Psoas muscle (tissue), 8 donors: Measurements from ENCODE around the gene PHF2. TPM values are rescaled to one million over a fixed set of nuclear protein-coding genes. Genes with fewer than 3 reads are reported as not detected.

Experiments used
- ATAC-seq, 4 donors: fragments of 200-7000 bp; cut with Tn5 transposase; one replicate each; pipeline ENCODE4 v1.9.1; 2020; ENCODE audit warnings: moderate library complexity in 3 of 4, mild to moderate bottlenecking in 2 of 4
- DNase-seq, 2 donors: peaks; one replicate each; pipeline ENCODE4 v3.0.0-alpha.2; 2020
- H3K27ac ChIP-seq: fragments of 200-600 bp; one replicate; pipeline ENCODE4 v1.8.0; 2022
- H3K27me3 ChIP-seq, 3 donors: fragments of 200-600 bp in 1 of 3; one replicate each; pipeline versions ENCODE4 v1.6.1 to v1.8.0; 2013 to 2022; ENCODE audit warnings: low read length in 2 of 3, mild to moderate bottlenecking in 2 of 3, moderate library complexity in 1 of 3; ENCODE audit not compliant: insufficient read depth in 3 of 3
- H3K36me3 ChIP-seq, 2 donors: fragments of 200-600 bp in 1 of 2; one replicate each; pipeline versions ENCODE4 v1.6.1 to v1.8.0; 2013 to 2022; ENCODE audit warnings: low read depth in 1 of 2, mild to moderate bottlenecking in 1 of 2, moderate library complexity in 1 of 2; ENCODE audit not compliant: insufficient read depth in 1 of 2
- H3K4me1 ChIP-seq: fragments of 200-600 bp; one replicate; pipeline ENCODE4 v1.8.0; 2022
- H3K4me3 ChIP-seq: fragments of 200-600 bp; one replicate; pipeline ENCODE4 v1.8.0; 2022; ENCODE audit warnings: mild to moderate bottlenecking
- H3K9me3 ChIP-seq: fragments of 200-600 bp; one replicate; pipeline ENCODE4 v1.8.0; 2022
- CTCF ChIP-seq: fragments of 200-600 bp; IDR thresholded peaks from one replicate; pipeline ENCODE4 v1.8.0; 2022; ENCODE audit warnings: antibody characterized with exemption
- WGBS, 3 donors: extraction: QIAGEN DNeasy Blood & Tissue Kit; methylation state at CpG; one replicate each; pipeline versions ENCODE4 v1.1.6 to v1.1.7; 2013; 5-methylcytosine and 5-hydroxymethylcytosine counted together
- intact Hi-C, 2 donors: fragments of 100-400 bp; cut with DNase I; formaldehyde crosslinking; loops; one replicate each; pipeline versions ENCODE4 v1.11.0 to v1.14.2; 2022
- long read RNA-seq, 2 donors: library from polyadenylated mRNA; unstranded; transcript quantifications; one replicate each; pipeline ENCODE4 v2.0.0, GENCODE V29; 2021
- polyA plus RNA-seq, 3 donors: library from polyadenylated mRNA; stranded (reverse); fragments of 200-250 nt; gene quantifications; one replicate each; pipeline ENCODE4 v1.2.3, GENCODE V29; 2013
- total RNA-seq, 4 donors: library from RNA; stranded (reverse); fragmentation: NEBNext Ultra II Directional in 2 of 4; extraction: Animal tissue kit (Norgen Biotek cat#: 25700) in 2 of 4; gene quantifications; one replicate each; pipeline versions ENCODE4 v1.2.1 to v1.2.4, GENCODE V29; 2021 to 2023
- donor health status: healthy with polysubstance abuse.
- donor health status: DM: no; HTN: no; CAD: no; lungs with moderate emphysema.
- donor health status: Bipolar disorder and iron deficiency.
- donor health status: healthy.
- donor health status: DM: yes; HTN: yes; CAD: no.
- donor health status: DM: no; HTN: no; CAD: no.
- donor health status: DM: no; HTN: no; CAD: no.
- donor health status: DM: yes; HTN: yes; CAD: no.

Gene PHF2
- total RNA-seq (10 to 100 TPM; 19.1 to 26.6 (median 20.1) TPM), polyA plus RNA-seq (10 to 100 TPM in 2 of 3 donors, 1 to 10 TPM in 1; 9.3 to 17.7 (median 13.8) TPM)
- long read RNA-seq, donor 1, partial matches to known transcripts: 15 of 16 reads
- long read RNA-seq, donor 1, other reads (novel, unspliced or antisense): 1 of 16 reads
- long read RNA-seq, donor 2, partial matches to known transcripts: 39 of 47 reads
- long read RNA-seq, donor 2, other reads (novel, unspliced or antisense): 8 of 47 reads

DNA sequence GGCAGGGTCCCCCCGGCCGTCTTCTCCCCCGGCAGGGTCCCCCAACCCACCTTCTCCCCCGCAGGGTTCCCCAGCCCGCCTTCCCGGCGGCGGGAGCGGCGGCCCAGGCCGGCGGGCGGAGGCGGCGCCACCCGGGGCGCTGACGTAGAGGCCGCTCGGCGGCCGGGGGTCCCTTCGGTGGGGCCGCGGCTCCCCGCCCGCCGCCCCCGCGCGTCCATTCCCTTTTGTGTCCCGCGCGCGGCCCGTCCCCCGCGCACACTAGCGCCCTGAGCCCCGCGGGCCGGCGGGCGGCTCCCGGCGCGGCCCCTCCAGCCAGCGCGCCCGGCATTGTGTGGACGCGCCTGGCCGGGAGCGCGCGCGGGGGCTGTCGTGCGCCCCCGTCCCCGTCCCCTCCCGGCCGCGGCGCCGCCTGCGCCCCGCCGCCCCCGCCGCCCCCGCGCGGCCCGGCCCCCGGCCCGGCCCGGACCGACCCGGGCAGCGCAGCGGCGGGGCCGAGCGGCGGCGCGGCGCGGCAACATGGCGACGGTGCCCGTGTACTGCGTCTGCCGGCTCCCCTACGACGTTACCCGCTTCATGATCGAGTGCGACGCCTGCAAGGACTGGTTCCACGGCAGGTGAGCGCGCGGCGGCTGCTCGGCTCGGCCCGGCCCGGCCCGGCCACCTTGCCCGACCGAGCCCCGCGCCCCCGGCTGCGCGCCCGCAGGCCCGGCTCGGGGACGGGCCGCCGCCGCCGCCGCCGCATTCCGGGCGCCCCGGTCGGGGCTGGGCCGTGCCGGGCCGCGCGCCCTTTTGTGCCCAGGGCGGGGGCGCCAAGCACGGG is at the start of gene PHF2:
Gene PHF2, plus strand, starts transcription at position 327 of the 820 bp plus-strand sequence. Its CDS starts 190 bp downstream, at position 517.
- H3K9me3 ChIP-seq: no peaks in the 10 kb centered on the region
- H3K36me3 ChIP-seq: no peaks in the 10 kb centered on the region
- TF ChIP-seq CTCF: no peak
- peaks cover 46% of the 10 kb centered on the region for H3K4me1 ChIP-seq
- H3K27me3 ChIP-seq: no peaks in the 10 kb centered on the region
- intact Hi-C loops: no loop called here
- H3K4me3 ChIP-seq: peak within 1 kb of the TSS; percentile 91
- DNase-seq (peak in 1 of 2 donors; percentile 51), ATAC-seq (peak; percentile 33 to 55 (median 45))
- 0 to 1% (median 0%) methylated on average over 28 to 140 of the region's 140 CpGs for WGBS, 3 donors
- H3K27ac ChIP-seq: peak within 1 kb of the TSS; percentile 86

DNA sequence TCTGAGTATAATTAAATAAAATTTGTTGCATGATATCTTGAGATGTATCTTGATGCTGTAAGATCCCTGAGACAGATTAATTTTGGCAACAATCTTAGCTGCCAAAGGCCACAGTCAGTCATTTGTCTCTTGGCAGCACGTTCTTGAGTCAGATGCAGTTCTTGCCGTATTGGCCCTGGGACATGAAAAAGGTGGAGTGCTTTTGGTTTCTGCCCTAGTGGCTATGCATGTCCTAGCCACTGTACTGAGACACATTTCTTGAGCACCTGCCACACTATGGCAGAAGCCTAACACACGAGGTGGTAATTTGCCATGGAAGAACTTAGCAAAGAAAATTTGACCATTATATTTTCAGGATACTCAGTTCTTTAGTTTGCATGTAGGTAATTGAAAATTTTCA is 45.0 kb upstream of the PHF2 start:
- TF ChIP-seq CTCF: peak; percentile 43
- peak; percentile 92 to 99 (median 97) for ATAC-seq
- Histone ChIP-seq H3K27ac (peak overlapping the region; percentile 38), H3K36me3 (peaks cover 9 to 75% of the 10 kb centered on the region in 2 donors), H3K4me1 (peaks cover 15% of the 10 kb centered on the region), H3K4me3 (no peak overlapping the region), H3K27me3 (no peaks in the 10 kb centered on the region), H3K9me3 (no peaks in the 10 kb centered on the region)
- no peak for DNase-seq
- intact Hi-C loops: loop anchor here in 1 of 2 donors (5.0 kb wide), 1 partner anchor 79 kb away; the partner anchor contains the start of genes FAM120A and FAM120AOS
- 23 to 34% (median 25%) methylated on average over 3 of the region's 3 CpGs for WGBS, 3 donors

- H3K4me1 ChIP-seq: peaks cover 22% of the 10 kb centered on the region
- no peak for ATAC-seq
- no peaks in the 10 kb centered on the region for H3K9me3 ChIP-seq
- WGBS, 3 donors: 93% methylated on average over 8 of the region's 8 CpGs
- no peak for TF ChIP-seq CTCF
- H3K27me3 ChIP-seq: no peaks in the 10 kb centered on the region
- no peak overlapping the region for H3K27ac ChIP-seq
- intact Hi-C loops: loop anchor here in 1 of 2 donors (5.0 kb wide), 1 partner anchor 80 kb away; the partner anchor contains the start of genes FAM120A and FAM120AOS
- no peak overlapping the region for H3K4me3 ChIP-seq
- peaks cover 9 to 68% of the 10 kb centered on the region in 2 donors for H3K36me3 ChIP-seq
- DNase-seq: no peak
Observed at GRCh38 chr9:93532141-93532540, 44.2 kb upstream of the PHF2 start.

- intact Hi-C loops: loop anchor here in 1 of 2 donors (5.0 kb wide), 1 partner anchor 82 kb away; the partner anchor contains the start of genes FAM120A and FAM120AOS
- Histone ChIP-seq H3K36me3 (peaks cover 9 to 50% of the 10 kb centered on the region in 2 donors), H3K27ac (no peak overlapping the region), H3K4me3 (no peak overlapping the region), H3K27me3 (no peaks in the 10 kb centered on the region), H3K9me3 (no peaks in the 10 kb centered on the region), H3K4me1 (peaks cover 22% of the 10 kb centered on the region)
- 85 to 89% (median 86%) methylated on average over 8 of the region's 8 CpGs for WGBS, 3 donors
- ATAC-seq (no peak), DNase-seq (no peak)
- TF ChIP-seq CTCF: no peak
Observed at GRCh38 chr9:93533863-93534262, 42.5 kb upstream of the PHF2 start.
